GM18858 (cell line): ENCODE results near the gene SLCO3A1.
"Not testable (repeated sequence)": the region's sequence is repeated elsewhere in the genome, so short reads cannot be mapped to it uniquely, and the experiment has no call there.

Experiments used
- ATAC-seq: cut with Tn5 transposase; IDR thresholded peaks from one replicate; pipeline ENCODE4 v1.9.1; 2021; ENCODE audit not compliant: unreplicated experiment

Gene SLCO3A1

DNA sequence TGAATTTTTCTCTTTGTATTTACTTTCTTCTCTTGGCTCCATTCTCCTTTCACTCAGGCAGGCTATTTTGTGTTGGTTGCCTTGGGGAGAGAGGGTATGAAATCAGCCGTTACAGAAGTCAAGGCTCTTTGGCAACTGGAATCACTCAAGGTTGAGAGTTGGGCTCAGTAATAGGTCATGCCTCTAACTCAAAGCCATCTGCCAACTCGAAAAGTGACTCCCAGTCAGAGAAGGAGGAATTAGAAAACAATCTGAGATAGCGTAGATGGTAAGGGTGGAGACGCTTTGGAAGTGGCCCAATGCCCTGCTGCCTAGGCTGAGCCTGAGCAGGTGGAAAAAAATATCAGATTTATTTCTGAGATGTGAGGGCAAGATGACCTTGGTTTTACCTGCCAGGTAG lies 334.5 kb downstream of the SLCO3A1 start:
- ATAC-seq: no peak

DNA sequence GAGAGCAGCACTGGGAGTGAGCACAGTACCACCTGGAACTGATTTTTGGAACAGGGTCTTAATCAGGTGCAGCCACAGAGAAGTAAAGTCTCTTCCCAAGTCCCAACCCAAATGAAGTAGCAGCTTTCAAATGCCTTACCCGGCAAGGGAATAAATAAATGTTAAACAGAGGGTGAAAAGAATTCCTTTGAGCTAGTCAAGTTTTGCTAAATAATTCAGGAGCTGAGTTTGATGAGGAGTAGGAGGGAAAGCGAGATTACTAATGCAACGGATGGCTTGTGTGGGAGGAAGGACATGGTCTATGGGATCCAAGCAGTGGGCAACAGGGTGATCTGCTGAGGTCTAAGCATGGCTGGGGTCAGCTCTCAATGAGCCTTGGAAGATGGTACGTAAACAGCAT lies 335.7 kb downstream of the SLCO3A1 start:
- ATAC-seq: no peak

DNA sequence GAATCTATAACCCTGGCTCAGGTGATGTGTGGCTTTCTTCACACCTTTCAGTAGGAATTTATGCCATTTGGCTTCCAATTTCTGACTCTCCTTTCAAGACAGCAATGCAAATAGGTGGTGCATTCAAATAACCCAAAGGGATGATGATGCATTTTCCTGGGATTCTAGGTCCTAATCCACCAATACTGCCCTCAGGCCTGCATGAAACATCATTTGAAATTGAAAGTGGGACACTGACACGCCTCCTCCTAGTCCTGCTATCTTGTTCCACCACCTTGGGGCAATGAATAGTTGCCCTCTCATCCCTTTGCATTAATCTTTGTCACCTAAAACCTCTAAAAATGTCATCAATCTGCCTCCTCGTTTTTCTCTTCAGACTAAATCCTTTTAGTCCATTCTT lies 341.7 kb downstream of the SLCO3A1 start:
- no peak for ATAC-seq

DNA sequence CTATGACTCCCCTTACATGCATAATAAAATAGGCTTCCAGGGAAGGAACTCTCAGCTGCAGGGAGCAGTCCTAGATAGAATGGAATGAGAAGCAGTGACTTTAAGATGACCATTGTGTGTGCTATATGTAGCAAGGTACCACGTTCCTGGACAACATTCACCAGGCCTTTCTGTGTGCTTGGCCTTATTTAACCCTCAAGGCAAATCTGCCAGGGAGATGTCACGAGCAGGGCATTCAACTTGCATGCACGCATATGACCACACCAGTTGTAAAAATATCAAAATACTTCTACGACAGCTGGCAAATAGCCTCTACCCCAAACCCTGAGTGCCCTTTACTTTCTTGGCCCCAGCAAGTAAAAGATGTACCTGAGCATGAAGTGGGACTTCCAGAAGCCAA lies 342.8 kb downstream of the SLCO3A1 start:
- ATAC-seq: no peak

DNA sequence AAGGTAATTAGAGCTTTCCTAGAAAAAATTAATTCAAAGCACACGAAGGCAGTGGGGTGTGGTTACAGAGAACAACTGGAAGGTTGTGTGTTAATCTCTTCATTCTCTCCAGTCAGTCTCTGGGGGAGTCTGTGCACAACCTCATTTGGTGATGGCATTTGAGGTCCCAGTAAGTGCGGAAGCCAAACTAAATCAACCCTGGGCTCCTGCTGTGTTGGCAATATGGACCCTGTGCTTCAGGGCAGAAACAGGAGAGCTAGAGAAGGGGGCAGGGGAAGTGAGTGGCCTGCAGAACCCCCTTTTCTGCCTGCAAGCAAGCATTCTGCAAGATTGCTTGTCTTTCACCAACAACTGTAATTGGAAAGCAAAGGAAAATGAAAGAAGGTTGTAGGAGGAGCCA lies 344.2 kb downstream of the SLCO3A1 start:
- no peak for ATAC-seq

DNA sequence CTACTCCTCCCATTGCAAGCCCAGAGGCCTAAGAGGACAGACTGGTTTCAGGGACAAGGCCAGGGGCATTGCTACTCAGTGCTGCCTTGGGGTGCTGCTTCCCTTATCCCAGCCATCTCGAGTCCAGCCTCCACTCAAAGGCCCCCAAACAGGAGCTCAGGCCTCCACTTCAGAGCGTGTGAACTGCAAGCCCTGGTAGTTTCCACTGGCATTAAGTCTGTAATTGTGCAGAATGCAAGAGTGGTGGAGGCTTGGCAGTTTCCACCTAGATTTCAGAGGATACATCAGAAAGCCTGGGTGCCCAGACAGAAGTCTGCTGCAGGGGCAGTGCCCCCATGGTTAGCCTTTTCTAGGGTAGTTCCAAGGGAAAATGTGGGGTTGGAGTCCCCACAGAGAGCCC lies 347.4 kb downstream of the SLCO3A1 start:
- ATAC-seq: no peak

DNA sequence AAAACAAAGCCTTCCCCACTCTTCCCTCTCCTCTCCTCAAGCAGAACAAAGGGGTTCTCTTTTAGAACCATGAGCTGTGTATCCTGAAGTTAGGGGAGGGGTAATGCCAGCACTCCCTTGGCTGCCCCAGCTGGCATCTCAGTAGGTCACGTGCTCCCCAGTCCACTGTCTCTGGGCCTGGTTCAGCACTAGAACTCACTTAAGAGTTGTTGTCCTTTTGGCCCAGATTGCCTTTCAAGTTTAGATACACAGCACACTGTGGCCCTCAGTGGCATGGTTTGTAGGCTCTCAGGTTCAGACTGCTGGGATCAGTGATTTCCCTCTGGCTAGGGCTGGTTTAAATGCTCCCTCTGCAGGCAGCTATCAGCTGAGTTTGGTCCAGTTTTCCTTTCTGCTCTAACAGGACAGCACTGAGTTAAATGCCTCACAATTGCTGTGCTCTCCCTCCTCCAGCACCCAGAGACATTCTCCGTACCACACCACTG lies 351.8 kb downstream of the SLCO3A1 start:
- no peak for ATAC-seq

DNA sequence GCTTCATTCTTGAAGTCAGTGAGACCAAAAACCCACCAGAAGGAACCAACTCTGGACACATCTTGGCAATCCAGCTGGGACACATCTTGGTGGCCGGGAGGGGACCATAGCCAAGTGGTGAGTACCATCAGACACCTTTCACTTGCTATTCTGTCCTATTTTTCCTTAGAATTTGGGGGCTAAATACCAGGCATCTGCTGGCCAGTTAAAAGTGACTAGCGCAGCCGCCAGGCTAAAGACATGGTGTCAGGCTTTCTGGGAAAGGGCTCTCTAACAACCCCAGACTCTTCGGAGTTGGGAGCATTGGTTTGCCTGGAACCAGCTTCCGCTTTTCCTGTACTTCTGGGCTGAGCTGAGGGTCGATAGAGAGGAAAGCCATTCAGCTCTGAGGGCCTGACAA lies 354.1 kb downstream of the SLCO3A1 start:
- ATAC-seq: not testable (repeated sequence)
